ENCODE measurements around the gene TTK. TPM values are rescaled to one million over a fixed set of nuclear protein-coding genes. Genes with fewer than 3 reads are reported as not detected.
A peak's percentile ranks its signal among the peaks of the same experiment; 100 is the strongest.

TTK gene
- total and polyA plus RNA-seq, 2 experiments from 2014 or later: 50.7 to 79.6 TPM

DNA sequence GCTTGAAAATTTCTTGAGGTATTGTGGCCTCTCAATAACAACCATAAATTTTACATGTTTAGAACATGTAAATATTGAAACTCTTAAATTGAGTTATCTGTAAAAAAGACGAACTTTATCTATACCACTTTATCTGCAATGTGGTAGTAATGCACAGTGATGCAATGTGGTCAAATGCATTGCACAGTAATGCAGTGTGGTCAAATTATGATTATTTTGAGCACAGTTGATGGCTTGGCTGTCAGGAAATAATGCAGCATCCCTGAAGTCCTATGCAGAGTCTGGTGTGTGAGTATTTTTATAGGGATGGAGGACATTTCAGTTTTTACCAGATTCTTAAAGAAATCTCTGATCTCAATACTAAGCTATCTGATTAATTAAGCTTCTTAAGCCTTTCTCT lies 5.1 kb downstream of the TTK start (continued):
- TF ChIP-seq, protein P1, sequence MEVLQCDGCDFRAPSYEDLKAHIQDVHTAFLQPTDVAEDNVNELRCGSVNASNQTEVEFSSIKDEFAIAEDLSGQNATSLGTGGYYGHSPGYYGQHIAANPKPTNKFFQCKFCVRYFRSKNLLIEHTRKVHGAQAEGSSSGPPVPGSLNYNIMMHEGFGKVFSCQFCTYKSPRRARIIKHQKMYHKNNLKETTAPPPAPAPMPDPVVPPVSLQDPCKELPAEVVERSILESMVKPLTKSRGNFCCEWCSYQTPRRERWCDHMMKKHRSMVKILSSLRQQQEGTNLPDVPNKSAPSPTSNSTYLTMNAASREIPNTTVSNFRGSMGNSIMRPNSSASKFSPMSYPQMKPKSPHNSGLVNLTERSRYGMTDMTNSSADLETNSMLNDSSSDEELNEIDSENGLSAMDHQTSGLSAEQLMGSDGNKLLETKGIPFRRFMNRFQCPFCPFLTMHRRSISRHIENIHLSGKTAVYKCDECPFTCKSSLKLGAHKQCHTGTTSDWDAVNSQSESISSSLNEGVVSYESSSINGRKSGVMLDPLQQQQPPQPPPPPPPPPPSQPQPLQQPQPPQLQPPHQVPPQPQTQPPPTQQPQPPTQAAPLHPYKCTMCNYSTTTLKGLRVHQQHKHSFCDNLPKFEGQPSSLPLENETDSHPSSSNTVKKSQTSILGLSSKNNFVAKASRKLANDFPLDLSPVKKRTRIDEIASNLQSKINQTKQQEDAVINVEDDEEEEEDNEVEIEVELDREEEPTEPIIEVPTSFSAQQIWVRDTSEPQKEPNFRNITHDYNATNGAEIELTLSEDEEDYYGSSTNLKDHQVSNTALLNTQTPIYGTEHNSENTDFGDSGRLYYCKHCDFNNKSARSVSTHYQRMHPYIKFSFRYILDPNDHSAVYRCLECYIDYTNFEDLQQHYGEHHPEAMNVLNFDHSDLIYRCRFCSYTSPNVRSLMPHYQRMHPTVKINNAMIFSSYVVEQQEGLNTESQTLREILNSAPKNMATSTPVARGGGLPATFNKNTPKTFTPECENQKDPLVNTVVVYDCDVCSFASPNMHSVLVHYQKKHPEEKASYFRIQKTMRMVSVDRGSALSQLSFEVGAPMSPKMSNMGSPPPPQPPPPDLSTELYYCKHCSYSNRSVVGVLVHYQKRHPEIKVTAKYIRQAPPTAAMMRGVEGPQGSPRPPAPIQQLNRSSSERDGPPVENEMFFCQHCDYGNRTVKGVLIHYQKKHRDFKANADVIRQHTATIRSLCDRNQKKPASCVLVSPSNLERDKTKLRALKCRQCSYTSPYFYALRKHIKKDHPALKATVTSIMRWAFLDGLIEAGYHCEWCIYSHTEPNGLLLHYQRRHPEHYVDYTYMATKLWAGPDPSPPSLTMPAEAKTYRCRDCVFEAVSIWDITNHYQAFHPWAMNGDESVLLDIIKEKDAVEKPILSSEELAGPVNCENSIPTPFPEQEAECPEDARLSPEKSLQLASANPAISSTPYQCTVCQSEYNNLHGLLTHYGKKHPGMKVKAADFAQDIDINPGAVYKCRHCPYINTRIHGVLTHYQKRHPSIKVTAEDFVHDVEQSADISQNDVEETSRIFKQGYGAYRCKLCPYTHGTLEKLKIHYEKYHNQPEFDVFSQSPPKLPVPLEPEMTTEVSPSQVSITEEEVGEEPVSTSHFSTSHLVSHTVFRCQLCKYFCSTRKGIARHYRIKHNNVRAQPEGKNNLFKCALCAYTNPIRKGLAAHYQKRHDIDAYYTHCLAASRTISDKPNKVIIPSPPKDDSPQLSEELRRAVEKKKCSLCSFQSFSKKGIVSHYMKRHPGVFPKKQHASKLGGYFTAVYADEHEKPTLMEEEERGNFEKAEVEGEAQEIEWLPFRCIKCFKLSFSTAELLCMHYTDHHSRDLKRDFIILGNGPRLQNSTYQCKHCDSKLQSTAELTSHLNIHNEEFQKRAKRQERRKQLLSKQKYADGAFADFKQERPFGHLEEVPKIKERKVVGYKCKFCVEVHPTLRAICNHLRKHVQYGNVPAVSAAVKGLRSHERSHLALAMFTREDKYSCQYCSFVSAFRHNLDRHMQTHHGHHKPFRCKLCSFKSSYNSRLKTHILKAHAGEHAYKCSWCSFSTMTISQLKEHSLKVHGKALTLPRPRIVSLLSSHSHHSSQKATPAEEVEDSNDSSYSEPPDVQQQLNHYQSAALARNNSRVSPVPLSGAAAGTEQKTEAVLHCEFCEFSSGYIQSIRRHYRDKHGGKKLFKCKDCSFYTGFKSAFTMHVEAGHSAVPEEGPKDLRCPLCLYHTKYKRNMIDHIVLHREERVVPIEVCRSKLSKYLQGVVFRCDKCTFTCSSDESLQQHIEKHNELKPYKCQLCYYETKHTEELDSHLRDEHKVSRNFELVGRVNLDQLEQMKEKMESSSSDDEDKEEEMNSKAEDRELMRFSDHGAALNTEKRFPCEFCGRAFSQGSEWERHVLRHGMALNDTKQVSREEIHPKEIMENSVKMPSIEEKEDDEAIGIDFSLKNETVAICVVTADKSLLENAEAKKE (CRISPR knock-in tag; IDR thresholded peaks at IDR 0.05): no peak

DNA sequence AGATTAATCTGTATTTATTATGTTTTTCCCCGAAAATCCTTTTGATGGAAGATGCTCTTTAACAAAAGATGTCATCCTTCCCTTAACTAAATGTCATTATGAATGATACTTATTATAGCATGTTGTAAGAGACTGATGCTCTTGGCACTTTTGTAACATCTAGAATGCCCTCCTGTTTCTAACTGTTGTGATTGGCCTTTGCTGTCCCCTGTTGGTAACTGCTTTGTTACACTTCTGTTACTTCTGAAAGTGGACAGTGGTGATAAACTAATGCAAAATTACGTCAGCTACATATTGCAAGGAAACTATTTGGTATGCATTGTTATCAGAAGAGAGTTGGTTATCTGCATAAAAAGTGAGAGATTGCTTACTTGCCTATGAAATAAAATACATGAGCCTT lies 5.8 kb downstream of the TTK start:
- Histone ChIP-seq H3K4me3 (no peak overlapping the region), H3K27ac (ENCODE audit: low read depth) (no peak overlapping the region), H2AFZ (no peak overlapping the region), H3K36me3 (ENCODE audit: insufficient read depth) (peaks cover 73% of the 10 kb centered on the region), H3K9me2 (ENCODE audit: insufficient read depth) (no peaks in the 10 kb centered on the region), H3K27me3 (ENCODE audit: insufficient read depth) (no peaks in the 10 kb centered on the region), H3K4me2 (no peak overlapping the region), H3F3A (replicated peaks; ENCODE audit: low read depth) (no peaks in the 10 kb centered on the region), H3K79me2 (replicated peaks; ENCODE audit: insufficient read depth) (peaks cover 30% of the 10 kb centered on the region), H4K20me1 (replicated peaks; ENCODE audit: insufficient read depth) (no peaks in the 10 kb centered on the region; the same call in 1 of the 2 replicates), H3K4me1 (ENCODE audit: insufficient read depth) (peaks cover 8% of the 10 kb centered on the region; the same call in 1 of the 2 replicates)
- DNase-seq (ENCODE audit: low spot score) (no peak), ATAC-seq (no peak)
- Mint-ChIP-seq H3K36me3 (ENCODE audit: low read depth) (peaks cover 78% of the 10 kb centered on the region), H3K27me3 (ENCODE audit: insufficient read depth, low read depth, poor library complexity) (no peaks in the 10 kb centered on the region), H3K9me3 (no peaks in the 10 kb centered on the region), H3K27ac (no peak overlapping the region), H3K4me3 (no peak overlapping the region), H3K4me1 (peaks cover 10% of the 10 kb centered on the region; the same call in 2 of the 3 replicates)
- TF ChIP-seq, protein P2, sequence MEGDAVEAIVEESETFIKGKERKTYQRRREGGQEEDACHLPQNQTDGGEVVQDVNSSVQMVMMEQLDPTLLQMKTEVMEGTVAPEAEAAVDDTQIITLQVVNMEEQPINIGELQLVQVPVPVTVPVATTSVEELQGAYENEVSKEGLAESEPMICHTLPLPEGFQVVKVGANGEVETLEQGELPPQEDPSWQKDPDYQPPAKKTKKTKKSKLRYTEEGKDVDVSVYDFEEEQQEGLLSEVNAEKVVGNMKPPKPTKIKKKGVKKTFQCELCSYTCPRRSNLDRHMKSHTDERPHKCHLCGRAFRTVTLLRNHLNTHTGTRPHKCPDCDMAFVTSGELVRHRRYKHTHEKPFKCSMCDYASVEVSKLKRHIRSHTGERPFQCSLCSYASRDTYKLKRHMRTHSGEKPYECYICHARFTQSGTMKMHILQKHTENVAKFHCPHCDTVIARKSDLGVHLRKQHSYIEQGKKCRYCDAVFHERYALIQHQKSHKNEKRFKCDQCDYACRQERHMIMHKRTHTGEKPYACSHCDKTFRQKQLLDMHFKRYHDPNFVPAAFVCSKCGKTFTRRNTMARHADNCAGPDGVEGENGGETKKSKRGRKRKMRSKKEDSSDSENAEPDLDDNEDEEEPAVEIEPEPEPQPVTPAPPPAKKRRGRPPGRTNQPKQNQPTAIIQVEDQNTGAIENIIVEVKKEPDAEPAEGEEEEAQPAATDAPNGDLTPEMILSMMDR (conservative IDR thresholded peaks at IDR 0.05; ENCODE audit: low read depth in 2 of 2): peak; percentile 17 to 43; a peak in 2 of 4 replicates
- TF ChIP-seq, protein P3, sequence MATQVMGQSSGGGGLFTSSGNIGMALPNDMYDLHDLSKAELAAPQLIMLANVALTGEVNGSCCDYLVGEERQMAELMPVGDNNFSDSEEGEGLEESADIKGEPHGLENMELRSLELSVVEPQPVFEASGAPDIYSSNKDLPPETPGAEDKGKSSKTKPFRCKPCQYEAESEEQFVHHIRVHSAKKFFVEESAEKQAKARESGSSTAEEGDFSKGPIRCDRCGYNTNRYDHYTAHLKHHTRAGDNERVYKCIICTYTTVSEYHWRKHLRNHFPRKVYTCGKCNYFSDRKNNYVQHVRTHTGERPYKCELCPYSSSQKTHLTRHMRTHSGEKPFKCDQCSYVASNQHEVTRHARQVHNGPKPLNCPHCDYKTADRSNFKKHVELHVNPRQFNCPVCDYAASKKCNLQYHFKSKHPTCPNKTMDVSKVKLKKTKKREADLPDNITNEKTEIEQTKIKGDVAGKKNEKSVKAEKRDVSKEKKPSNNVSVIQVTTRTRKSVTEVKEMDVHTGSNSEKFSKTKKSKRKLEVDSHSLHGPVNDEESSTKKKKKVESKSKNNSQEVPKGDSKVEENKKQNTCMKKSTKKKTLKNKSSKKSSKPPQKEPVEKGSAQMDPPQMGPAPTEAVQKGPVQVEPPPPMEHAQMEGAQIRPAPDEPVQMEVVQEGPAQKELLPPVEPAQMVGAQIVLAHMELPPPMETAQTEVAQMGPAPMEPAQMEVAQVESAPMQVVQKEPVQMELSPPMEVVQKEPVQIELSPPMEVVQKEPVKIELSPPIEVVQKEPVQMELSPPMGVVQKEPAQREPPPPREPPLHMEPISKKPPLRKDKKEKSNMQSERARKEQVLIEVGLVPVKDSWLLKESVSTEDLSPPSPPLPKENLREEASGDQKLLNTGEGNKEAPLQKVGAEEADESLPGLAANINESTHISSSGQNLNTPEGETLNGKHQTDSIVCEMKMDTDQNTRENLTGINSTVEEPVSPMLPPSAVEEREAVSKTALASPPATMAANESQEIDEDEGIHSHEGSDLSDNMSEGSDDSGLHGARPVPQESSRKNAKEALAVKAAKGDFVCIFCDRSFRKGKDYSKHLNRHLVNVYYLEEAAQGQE (IDR thresholded peaks at IDR 0.05; ENCODE audit: unreplicated experiment): no peak
- no peak for TF ChIP-seq EZH2 (IDR thresholded peaks at IDR 0.05; ENCODE audit: low read depth, unreplicated experiment)
- no peak for TF ChIP-seq STAT1 (IDR thresholded peaks at IDR 0.05; ENCODE audit: unreplicated experiment)
